Dermis blood vessel endothelial cell (primary cell): Measurements from ENCODE around the gene SMAD6. TPM values are rescaled to one million over a fixed set of nuclear protein-coding genes. Genes with fewer than 3 reads are reported as not detected.
A peak's percentile ranks its signal among the peaks of the same experiment; 100 is the strongest.
"Not testable (repeated sequence)": the region's sequence is repeated elsewhere in the genome, so short reads cannot be mapped to it uniquely, and the experiment has no call there.

Source experiments
- DNase-seq: peaks from one replicate; pipeline ENCODE4 v3.0.0; 2010
- total RNA-seq: library from RNA; depleted of rRNA; stranded (reverse); fragments of >200 nt; gene quantifications from 2 replicates; pipeline ENCODE4 v1.2.3, GENCODE V29; 2014

SMAD6 gene
- total RNA-seq, 1 donor from 2014 or later: 11.9 TPM

DNA sequence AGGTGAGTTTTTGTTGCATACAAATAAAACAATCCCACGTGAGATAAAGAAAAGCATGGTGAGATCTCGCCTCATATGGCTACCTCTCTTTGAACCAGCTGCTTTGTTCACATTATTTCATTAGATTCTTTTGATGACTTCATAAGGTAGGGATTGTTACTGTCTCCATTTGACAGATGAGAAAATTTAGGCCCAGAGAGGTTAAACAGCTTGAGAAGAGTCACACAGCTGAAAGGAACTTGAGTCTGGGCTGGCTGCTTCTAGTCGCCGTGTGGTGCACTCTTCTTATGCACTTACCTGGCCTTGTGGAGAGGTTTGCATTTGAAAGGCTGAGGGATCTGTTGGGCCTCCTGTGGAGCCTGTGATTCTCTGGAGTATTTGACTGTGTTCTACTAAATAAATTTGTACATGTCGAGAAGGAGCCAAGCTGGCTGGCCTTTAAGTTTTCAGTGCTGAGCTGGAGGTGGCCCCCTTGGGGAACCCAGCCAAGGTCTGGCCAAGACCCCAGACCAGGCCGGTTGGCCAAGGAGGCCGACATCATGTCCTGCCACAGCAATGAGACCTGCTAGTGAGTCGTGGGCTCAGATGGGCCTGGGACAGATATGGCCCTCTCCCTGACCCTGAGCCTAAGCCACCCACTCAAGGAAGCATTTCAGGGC lies 125.1 kb downstream of the SMAD6 start:
- no peak for DNase-seq

DNA sequence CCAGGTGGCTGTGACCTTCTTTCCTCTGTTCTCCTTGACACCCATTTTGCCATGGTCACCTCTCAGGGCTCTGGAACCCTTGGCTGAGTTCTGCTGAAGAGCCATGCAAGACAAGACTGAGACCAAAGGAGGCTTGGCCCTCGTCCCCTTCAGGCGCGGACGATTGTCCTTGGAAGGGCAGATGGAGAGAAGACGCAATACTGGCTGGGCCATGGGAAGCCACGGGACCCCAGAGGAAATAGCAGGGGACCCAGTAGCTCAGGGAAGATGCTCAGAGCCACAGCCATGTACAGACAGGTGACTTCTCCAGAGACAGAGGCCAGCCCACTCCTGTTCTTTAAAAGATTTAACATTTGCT lies 125.6 kb downstream of the SMAD6 start:
- DNase-seq: no peak

DNA sequence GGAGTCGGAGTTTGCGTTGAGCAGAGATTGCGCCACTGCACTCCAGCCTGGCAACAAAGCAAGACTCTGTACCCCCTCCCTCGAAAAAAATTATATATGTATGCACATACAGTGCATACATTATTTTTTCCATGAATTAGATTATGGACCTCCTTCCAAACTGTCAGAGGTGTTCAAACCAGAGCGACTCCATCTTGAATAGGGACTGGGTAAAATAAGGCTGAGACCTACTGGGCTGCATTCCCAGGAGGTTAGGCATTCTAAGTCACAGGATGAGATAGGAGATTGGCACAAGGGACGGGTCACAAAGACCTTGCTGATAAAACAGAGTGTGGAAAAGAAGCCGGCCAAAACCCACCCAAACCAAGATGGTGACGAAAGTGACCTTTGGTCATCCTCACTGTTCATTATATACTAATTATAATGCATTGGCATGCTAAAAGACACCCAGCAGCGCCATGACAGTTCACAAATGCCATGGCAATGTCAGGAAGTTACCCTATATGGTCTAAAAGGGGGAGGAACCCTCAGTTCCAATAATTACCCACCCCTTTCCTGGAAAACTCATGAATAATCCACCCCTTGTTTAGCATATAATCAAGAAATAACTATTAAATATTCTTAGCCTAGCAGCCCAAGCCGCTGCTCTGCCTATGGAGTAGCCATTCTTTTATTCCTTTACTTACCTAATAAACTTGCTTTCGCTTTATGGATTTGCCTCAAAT lies 126.9 kb downstream of the SMAD6 start:
- not testable (repeated sequence) for DNase-seq

DNA sequence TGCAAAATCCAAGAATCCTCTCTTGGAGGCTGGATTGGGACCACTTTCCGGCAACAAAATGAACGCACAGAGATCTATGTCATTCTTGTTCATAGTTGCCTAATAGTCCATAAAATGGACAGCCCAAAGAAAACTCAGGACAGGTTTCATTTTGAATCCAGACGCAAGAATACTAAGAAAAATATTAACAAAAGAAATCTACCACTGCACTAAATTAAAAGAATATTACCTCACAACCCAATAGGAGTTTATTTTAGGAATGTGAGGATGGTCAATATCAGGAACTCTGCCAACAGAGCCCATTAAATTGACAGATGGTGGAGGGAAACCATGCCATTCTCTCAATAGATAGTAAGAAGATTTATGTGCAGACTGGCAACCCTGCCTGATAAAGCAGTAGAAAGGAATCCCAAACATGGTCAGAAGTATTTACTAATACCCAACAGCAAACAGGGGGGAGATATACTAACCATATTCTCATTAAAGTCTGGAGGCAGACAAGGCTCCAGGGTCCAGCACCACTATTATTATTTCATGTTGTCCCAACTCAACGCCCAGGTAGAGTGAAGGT lies 127.6 kb downstream of the SMAD6 start:
- no peak for DNase-seq

DNA sequence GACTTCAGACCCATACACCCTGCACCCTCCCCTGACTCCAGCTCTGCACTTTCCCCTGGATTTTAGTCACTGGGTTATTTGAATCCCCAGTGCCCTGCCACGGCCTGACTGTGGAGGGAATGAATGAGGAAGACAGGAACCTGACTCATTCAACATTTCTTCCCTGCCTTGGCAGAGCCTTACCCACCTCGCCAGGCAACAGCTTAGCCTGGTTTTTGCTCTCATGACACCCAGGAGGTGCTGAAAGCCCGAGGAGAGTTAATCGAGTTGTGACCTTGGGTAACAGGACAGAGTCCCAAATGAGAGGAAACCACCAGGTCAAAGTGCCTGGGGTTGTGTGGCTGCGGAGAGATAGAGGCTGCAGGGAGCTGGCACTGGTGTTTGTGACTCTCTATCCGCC lies 128.3 kb downstream of the SMAD6 start:
- peak; percentile 32 for DNase-seq

DNA sequence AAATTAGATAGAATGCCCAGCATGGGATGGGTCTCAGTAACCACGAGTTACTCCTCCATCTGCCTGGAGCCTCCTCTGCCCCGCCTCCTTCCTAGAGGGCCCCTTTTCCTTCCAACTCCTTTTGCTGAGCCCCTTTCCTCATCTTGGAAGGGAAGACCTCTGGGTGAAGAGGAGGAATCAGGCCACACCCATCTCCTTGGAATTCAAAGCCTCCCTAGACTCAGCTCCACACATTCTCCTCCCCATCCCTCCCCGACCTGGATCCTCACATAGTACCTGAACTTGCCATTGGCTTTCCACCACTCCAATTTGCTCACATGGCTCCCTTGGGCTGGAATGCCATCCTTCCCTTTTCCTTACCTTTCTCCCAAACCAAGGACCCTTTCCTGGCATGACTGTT lies 128.8 kb downstream of the SMAD6 start:
- DNase-seq: no peak

DNA sequence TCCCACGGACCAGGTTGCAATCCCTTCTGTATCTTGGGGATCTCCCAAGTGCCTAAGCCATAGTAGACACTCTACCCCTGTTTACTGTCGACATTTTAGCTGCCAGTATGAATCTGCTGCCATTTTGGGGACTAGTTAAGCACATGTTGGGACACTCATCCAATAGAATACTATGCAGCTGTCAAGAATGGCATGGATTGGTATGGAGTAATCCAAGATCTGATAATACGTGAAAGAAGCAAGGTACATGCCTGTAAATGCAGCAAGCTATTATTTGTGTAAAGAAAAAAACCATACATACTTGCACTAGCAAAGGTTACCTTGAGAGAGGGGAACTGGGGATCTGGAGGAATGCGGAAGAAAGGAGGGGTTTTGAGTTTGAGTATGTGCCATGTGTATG lies 129.3 kb downstream of the SMAD6 start:
- no peak for DNase-seq

DNA sequence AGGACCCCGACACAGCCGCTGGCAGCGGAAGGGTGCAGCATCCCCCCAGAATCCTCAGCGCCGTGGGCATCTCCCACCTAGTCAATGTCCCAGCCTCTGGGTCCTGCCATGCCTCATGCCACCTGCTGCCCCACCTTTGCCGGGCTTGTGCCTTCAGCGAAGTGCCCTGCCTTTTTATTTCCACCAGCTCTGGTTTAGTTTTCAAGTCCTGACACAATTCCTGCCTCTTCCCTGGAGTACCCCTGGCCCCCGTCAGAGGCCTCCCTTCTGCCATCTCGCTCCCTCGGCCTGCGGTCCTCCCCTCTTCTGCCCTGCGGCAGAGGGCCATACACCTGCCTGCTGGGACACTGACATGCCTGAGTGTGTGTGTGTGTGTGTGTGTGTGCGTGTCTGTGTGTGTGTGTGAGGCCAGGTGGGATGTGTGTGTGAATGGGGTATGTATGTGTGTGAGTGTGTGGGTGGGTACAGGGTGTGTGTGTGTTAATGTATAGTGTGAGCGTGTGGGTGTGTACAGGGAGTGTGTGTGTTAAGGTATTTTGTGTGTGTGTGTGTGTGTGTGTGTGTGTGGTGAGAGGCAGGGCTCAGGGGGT lies 129.9 kb downstream of the SMAD6 start:
- no peak for DNase-seq

Other genes with a start within 250 kb of the SMAD6 start
- 21.4 and 22.2 TPM in 2 replicates for gene SNAPC5, start 204.5 kb upstream of the SMAD6 start, total RNA-seq
- 1,741 and 3,818 TPM in 2 replicates for gene RPL4, start 197.4 kb upstream of the SMAD6 start, total RNA-seq
- 14.3 and 25.1 TPM in 2 replicates for gene ZWILCH, start 196.9 kb upstream of the SMAD6 start, total RNA-seq
- gene LCTL, start 136.2 kb upstream of the SMAD6 start, total RNA-seq: not detected in 2 replicates